ENCODE results near the gene PARD3B.

The PARD3B gene

DNA sequence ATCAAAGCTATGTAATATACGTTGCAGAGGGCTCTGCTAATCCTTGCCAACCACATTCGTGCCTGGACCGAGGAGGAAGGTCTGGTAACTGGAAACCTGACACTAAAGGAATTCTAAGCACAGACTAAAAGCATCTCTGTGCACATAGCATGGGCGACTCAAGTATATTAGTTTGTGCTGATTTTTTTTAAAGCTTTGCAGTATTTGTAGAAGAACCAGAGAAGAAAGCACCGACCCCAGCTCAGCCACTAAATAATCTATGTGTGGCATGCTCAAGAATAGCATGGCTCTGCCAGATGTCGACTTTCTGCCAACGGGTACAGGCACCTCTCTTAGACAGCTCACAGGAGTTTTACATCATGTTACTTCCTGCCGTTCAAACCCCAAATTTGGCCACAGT is 1063.8 kb downstream of the PARD3B start:
- DNase-seq: no peak
- H3K27me3 ChIP-seq (replicated peaks; ENCODE audit: insufficient read depth, low read length): no peaks in the 10 kb centered on the region
- H2AFZ ChIP-seq (ENCODE audit: low read length): no peak overlapping the region
- H3K9ac ChIP-seq (ENCODE audit: low read length): no peak overlapping the region
- TF ChIP-seq EZH2 (optimal IDR thresholded peaks at IDR 0.05; ENCODE audit: low read depth, low read length) (no peak), EZH2phosphoT487 (IDR thresholded peaks at IDR 0.05; ENCODE audit: low read length) (no peak)
- TF ChIP-seq, protein P1, sequence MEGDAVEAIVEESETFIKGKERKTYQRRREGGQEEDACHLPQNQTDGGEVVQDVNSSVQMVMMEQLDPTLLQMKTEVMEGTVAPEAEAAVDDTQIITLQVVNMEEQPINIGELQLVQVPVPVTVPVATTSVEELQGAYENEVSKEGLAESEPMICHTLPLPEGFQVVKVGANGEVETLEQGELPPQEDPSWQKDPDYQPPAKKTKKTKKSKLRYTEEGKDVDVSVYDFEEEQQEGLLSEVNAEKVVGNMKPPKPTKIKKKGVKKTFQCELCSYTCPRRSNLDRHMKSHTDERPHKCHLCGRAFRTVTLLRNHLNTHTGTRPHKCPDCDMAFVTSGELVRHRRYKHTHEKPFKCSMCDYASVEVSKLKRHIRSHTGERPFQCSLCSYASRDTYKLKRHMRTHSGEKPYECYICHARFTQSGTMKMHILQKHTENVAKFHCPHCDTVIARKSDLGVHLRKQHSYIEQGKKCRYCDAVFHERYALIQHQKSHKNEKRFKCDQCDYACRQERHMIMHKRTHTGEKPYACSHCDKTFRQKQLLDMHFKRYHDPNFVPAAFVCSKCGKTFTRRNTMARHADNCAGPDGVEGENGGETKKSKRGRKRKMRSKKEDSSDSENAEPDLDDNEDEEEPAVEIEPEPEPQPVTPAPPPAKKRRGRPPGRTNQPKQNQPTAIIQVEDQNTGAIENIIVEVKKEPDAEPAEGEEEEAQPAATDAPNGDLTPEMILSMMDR (IDR thresholded peaks at IDR 0.05; ENCODE audit: low read length): no peak
- no peaks in the 10 kb centered on the region for H4K20me1 ChIP-seq (ENCODE audit: insufficient read depth, low read length)
- H3K27ac ChIP-seq (ENCODE audit: low read length): no peak overlapping the region
- no peak overlapping the region for H3K4me2 ChIP-seq (ENCODE audit: low read depth, low read length)
- no peaks in the 10 kb centered on the region for H3K9me2 ChIP-seq (replicated peaks; ENCODE audit: insufficient read depth, low read length)
- no peaks in the 10 kb centered on the region for H3K36me3 ChIP-seq (replicated peaks; ENCODE audit: insufficient read depth, low read length)
- no peaks in the 10 kb centered on the region for H3K79me2 ChIP-seq (ENCODE audit: low read length)
- no peaks in the 10 kb centered on the region for H3K9me3 ChIP-seq (replicated peaks; ENCODE audit: insufficient read depth, low read length)
- H3K4me1 ChIP-seq (ENCODE audit: low read length): no peaks in the 10 kb centered on the region
- no peak overlapping the region for H3K4me3 ChIP-seq (ENCODE audit: low read length)
- H3F3A ChIP-seq (ENCODE audit: insufficient read depth, low read length): no peaks in the 10 kb centered on the region

- TF ChIP-seq EZH2phosphoT487 (IDR thresholded peaks at IDR 0.05; ENCODE audit: low read length) (no peak), EZH2 (optimal IDR thresholded peaks at IDR 0.05; ENCODE audit: low read depth, low read length) (no peak)
- TF ChIP-seq, protein P1 (IDR thresholded peaks at IDR 0.05; ENCODE audit: low read length): no peak
- Histone ChIP-seq H3K79me2 (ENCODE audit: low read length) (no peaks in the 10 kb centered on the region), H3K27ac (ENCODE audit: low read length) (no peak overlapping the region), H3K9ac (ENCODE audit: low read length) (no peak overlapping the region), H3K27me3 (replicated peaks; ENCODE audit: insufficient read depth, low read length) (no peaks in the 10 kb centered on the region), H3K4me3 (ENCODE audit: low read length) (no peak overlapping the region), H4K20me1 (ENCODE audit: insufficient read depth, low read length) (no peaks in the 10 kb centered on the region), H3K4me2 (ENCODE audit: low read depth, low read length) (no peak overlapping the region), H3K4me1 (ENCODE audit: low read length) (no peaks in the 10 kb centered on the region), H3K36me3 (replicated peaks; ENCODE audit: insufficient read depth, low read length) (no peaks in the 10 kb centered on the region), H3F3A (ENCODE audit: insufficient read depth, low read length) (no peaks in the 10 kb centered on the region), H3K9me2 (replicated peaks; ENCODE audit: insufficient read depth, low read length) (no peaks in the 10 kb centered on the region), H2AFZ (ENCODE audit: low read length) (no peak overlapping the region), H3K9me3 (replicated peaks; ENCODE audit: insufficient read depth, low read length) (no peaks in the 10 kb centered on the region)
- DNase-seq: no peak
Measured at GRCh38 chr2:205610437-205610836, 1065.2 kb downstream of the PARD3B start.

GRCh38 chr2:205612636-205613035 is 1067.4 kb downstream of the PARD3B start:
- H3K4me2 ChIP-seq (ENCODE audit: low read depth, low read length): no peak overlapping the region
- DNase-seq: no peak

More at GRCh38 chr2:205612636-205613035, 1067.4 kb downstream of the PARD3B start:
- H3K4me1 ChIP-seq (ENCODE audit: low read length): no peaks in the 10 kb centered on the region
- no peak overlapping the region for H3K9ac ChIP-seq (ENCODE audit: low read length)
- no peaks in the 10 kb centered on the region for H4K20me1 ChIP-seq (ENCODE audit: insufficient read depth, low read length)
- no peak overlapping the region for H3K4me3 ChIP-seq (ENCODE audit: low read length)
- H3K27ac ChIP-seq (ENCODE audit: low read length): no peak overlapping the region
- TF ChIP-seq, protein P1 (IDR thresholded peaks at IDR 0.05; ENCODE audit: low read length): no peak
- TF ChIP-seq EZH2 (optimal IDR thresholded peaks at IDR 0.05; ENCODE audit: low read depth, low read length) (no peak), EZH2phosphoT487 (IDR thresholded peaks at IDR 0.05; ENCODE audit: low read length) (no peak)
- no peaks in the 10 kb centered on the region for H3K36me3 ChIP-seq (replicated peaks; ENCODE audit: insufficient read depth, low read length)
- H2AFZ ChIP-seq (ENCODE audit: low read length): no peak overlapping the region
- H3K79me2 ChIP-seq (ENCODE audit: low read length): no peaks in the 10 kb centered on the region
- H3K9me3 ChIP-seq (replicated peaks; ENCODE audit: insufficient read depth, low read length): no peaks in the 10 kb centered on the region
- H3K9me2 ChIP-seq (replicated peaks; ENCODE audit: insufficient read depth, low read length): no peaks in the 10 kb centered on the region
- H3K27me3 ChIP-seq (replicated peaks; ENCODE audit: insufficient read depth, low read length): no peaks in the 10 kb centered on the region
- H3F3A ChIP-seq (ENCODE audit: insufficient read depth, low read length): no peaks in the 10 kb centered on the region

Data from MM.1S (cell line).